Measurements from ENCODE around the gene CHST5.
A peak's percentile ranks its signal among the peaks of the same experiment; 100 is the strongest.

The CHST5 gene

DNA sequence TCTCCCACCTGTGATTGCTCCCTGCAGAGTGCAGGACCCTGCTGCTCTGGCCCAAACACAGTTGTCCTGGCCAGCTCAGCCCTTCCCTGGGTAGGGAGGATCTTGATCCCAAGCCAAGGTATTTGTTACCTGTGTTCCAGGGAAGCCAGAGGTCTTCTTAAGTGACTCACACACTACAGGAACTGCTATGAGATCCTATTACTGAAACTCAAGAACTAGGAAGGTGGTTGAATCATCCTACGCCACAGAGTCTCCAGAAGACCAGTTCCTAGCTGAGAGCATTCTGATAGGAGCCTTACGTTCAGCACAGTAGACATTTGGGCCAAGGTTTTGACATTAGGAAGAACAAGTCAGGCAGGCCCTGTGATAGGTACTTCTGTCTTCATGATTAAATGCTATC is 52.7 kb downstream of the CHST5 start:
- H3K27ac ChIP-seq, result peak overlapping the region in 1 of 21 experiments; percentile 49
- H3K4me3 ChIP-seq, result no peak overlapping the region

DNA sequence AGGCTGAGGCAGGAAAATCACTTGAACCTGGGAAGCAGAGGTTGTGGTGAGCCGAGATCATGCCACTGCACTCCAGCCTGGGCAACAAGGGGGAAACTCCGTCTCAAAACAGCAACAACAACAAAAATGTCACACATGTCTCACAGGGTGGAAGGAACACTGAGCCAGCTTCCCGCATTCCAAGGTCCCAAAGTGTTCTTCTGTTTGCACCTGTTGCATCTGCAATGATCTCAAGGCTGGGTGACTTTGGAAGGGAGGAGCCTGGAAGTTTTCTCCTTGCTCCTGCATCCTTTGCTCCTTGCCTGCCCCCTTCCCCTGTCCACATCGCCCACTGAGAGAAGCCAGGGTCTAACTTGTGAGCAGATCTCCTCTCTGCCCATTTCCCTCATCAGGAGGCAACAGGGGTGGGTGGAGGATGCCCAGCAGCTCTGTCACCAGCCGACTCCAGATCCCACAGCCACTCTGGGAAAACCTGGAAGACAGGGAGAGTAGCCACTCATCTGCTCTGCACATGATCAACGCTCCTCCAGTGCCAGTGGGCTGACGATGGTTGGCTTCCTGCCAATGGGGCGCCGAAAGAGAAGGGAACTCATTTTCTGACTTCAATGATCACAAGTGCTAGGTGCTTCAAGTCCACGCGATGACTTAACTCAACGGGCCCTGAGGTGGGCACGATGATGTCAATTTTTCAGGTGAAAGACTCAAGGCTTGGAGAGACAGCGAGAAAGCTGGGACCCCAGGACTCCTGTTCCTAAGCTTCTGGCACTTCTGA is 53.3 kb downstream of the CHST5 start:
- H3K27ac ChIP-seq, result no peak overlapping the region
- H3K4me3 ChIP-seq, result no peak overlapping the region

DNA sequence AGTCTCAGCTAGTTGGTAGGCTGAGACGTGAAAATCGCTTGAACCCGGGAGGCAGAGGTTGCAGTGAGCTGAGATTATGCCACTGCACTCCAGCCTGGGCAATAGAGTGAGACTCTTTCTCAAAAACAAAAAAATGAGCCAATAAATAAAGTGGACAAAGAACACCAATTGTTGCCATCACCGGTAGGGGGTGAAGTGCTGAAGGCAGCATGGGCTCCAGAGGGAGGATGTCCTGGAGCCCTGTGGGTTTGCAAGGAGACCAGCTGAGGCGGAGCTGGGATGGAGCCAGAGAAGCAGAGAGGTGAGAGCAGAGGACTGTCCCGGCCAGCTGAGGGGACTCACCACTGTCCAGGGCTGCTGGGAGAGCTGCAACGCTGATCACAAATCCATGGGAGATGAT is 54.4 kb downstream of the CHST5 start:
- no peak overlapping the region for H3K27ac ChIP-seq
- no peak overlapping the region for H3K4me3 ChIP-seq

- Histone ChIP-seq H3K27ac (no peak overlapping the region), H3K4me3 (no peak overlapping the region)
These were observed 56.4 kb downstream of the CHST5 start for GRCh38 chr16:75479421-75479990.

All from skin epidermis (tissue), 12 donors.